Stimulated activated CD8-positive, alpha-beta memory T cell treated with anti-CD3 and anti-CD28 coated beads, Interleukin-2, amount 100 ng/mL, for 1 hour (primary cell): Measurements from ENCODE around the gene DTD1.

ENCODE experiments used
- DNase-seq, 2 donors: peaks; one replicate each; pipeline ENCODE4 v3.0.0-alpha.2; 2020; ENCODE audit warnings: low read depth in 2 of 2

Gene DTD1

DNA sequence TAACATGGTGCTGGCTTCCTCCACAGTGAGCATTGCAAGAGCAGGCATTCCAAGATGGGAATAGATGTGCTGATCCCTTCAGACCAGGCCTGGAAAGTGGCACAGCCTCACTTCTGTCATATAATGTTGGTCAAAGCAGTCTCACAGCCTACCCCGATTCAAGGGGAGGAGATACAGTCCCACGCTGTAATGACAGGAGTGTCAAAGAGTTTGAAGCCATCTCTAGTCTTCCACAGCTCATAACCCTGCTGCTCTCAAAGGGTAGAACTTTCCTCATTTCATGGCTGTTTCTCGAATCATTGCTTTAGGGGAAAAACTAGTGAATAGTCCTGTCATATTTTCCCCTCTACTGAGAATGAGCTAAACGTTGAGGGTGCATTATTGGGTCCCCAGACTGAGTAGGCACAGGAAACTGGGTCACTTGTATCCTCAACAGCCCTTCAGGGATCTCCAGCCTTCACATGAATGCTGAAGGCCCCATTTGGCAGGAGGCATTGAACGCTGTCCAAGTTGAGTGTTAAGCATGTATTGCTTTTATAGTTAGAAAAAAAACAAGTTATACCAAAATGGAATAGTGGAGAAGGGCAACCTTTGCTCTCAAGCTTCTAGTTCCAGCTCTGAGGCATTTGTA is 27.3 kb downstream of the DTD1 start:
- DNase-seq, result no peak

DNA sequence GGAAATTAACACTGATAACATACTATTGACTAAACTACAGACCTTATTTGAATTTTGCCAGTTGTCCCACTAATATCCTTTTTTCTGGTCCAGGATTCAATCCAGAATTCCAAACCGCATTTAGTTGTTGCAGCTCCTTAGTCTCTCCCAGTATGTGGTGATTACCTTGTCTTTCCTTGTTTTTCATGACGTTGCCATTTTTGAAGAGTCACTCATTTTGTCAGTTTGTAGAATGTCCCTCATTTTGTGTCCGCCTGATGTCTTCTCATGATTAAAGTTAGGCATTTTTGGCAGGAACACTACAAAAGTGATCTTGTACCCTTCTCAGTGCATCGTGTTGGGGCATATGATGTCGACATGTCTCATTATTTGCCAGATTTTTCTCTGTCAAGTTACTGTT is 33.1 kb downstream of the DTD1 start:
- DNase-seq, result no peak

DNA sequence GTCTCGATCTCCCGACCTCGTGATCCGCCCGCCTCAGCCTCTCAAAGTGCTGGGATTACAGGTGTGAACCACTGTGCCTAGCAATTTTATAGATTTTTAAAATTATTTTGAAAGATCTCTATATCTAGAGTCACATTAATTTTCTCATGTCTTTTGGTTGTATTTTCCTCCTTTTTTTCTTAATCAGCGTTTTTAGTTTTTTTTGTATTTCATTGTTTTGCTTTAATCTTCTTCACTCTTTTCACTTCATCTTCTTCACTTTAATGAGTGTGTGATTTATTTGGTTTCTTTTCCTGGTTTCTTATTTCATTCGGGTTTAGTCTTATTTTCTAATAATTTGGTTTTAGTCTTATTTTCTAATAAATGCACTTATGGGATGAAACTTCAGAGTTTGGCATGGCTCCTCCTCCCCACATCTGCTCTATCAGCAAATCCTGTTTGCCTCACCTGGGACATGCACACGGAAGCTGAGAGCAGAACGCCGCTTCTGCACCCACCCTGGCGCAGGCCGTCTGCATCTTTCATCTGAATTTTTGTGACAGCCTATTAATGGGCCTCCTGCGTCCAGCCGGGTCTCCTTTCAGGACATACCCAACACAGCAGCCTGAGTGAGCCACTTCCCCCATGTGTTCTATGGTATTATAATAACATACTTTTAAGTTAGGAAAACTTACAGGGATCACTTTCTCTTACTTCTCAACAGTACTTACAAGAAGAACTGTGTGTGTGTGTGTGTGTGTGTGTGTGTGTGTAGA is 35.5 kb downstream of the DTD1 start:
- DNase-seq, result no peak

DNA sequence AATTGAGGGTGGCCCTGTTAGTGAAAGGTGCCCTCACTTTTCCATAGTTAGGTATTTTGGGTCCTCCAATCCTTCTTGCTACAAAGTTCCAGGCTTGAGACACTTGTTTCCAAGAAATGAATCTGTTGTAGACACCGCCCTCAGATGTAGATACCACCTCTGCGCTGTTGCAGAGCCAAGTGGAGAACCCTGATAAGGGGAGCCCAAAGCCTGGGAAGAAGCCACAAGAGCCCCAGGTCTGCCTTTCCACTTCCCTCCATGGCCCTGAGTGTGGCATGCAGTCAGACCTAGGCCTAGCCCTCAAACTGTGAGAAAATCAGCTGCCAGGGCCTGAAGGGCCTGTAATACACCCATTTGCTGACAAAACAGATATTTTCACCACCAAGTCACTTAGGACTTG is 37.1 kb downstream of the DTD1 start:
- DNase-seq, result no peak

DNA sequence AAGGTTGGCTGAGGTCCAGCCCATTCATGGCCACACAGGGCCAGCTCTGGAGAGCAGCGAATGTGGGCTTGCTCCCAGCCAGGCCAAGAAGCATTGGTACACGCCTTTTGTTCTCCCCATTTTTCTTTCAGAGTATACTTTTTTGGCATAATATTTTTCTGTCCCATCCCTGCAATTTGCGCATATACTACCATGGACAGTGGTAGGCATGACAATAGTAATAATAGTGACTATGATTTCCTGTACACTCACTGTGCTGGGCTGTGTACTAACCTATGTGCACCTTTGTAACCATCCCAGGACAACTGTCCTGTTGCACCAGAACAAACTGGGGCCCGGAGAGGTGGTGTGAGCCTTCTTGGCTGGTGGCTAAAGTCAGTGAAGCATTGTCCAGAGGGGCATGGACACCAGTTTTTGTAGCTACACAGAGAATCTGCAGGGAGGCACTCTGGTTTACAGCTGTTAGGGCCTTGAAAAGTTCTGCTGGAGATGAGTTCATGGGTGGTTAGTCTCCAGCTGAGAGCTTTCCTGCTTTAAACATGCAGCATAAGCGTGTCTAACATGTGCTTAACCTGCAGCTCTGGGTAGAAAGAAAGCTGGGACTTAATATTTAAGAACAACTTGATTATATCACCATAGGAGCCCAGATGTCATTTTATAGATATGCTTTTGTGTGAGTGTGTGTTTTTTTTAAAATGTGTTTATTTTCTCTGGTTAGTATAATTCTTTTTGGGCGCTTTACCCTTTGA is 38.2 kb downstream of the DTD1 start:
- DNase-seq, result no peak

DNA sequence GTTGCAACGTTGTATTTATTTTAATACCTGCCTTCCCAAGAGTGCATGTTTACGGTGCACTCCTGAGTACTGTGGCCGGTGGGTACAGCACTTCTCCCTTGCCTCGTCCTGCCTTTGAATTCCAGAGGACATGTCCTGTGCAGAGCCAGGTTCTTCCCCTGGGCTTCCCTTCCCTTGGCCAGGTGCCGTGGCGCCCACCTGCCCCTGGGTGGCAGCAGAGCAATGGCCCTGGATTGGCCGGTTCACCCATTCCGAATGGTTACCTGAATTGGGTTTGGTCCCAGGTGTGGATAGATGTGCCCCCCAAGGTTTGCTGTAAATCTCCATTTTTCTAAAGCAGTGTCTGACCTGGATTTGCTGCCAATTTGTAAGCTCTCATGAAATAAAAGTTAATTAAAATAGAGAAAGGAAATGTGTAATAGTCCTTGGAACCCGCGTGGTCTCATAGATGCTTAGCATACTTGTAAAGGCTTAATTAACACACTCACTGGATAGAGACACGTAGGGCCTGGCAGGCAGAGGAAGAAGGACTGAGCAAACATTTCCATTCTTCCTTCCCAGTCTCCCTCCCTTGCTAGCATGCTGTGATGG is 40.6 kb downstream of the DTD1 start:
- DNase-seq, result no peak

DNA sequence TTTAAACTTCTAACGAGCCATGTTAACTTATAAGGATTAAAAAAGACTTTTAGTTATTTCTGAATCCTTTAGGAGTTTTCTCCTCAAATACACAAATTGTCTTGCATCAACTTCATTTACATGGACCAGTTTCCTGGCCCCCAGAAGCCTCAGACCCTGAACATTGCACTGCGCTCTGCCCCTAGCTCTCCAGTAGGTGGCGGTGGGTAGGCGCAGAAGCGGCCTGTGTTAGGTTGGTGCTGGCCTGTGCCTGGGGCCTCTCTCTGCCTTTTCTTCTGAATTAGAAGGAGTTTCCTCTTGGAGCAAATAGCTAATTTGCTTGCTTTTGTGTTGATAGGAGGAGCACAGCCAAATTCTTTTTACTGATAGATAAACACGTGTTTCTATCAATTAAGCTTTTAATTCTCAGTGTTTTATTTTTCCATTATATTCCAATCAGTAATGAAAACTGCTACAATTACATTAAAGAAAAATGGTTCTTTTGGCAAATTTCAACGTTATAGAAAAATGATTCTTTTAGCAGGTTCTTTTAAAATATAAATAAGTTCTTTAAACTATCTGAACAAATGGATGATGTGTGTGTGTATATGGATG is 44.4 kb downstream of the DTD1 start:
- peak in 1 of 2 donors; percentile 14 for DNase-seq

DNA sequence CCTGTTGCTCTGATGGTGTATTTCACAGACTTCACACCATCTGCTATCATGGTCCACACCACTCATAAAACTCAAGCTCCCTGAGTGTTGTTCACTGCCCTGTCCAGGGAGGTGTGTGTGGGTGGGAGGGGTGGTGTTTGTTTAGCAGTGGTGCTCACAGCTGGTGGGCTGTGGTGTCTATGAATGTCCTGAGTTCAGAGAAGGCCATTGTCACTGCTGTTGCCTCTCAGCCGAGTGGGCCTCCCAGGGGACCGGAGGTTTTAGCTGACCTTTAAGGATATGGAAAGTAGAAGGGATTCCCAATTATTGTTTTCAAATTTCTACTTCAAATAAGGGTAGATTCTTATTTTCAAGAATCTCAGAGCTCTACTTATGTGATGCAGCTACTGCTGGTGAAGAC is 45.6 kb downstream of the DTD1 start:
- DNase-seq, result no peak

DNA sequence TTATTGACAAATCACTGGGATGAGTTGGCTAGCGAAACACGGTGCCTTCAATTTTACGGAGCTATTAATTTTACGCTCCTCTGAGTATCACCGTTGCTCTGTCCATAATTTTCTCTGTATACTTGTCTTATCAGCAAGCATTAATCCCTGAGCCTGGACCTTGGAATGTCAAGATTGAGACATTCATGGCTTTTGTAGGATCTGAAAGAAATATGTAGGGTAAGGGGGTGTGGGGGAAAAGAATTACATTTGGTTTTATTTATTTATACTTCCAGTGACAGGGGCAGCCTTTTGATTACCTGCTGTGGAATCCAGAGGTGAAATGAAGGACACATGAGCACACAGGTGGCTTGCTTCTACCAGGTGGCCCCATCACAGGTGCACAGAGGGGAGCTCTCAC is 46.6 kb downstream of the DTD1 start:
- DNase-seq, result no peak

DNA sequence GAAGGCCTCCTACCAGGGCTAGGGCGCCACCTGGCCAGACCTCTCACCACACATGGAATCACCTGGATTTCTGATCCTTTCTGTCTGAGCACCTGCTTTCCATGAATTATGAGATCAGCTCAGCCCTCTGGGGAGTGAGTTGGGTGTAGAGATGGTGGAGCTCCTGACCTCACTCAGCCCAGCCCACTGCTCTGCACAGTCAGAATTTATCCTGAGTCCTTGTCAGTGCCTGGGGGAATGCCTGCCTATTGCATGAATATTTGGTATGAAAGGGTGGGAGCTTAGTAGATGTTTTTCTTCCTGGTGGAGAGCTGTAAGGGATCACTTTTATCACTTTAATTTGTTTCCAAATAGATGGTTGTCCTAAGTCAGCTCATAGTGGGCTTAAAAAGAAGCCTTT is 47.5 kb downstream of the DTD1 start:
- no peak for DNase-seq

DNA sequence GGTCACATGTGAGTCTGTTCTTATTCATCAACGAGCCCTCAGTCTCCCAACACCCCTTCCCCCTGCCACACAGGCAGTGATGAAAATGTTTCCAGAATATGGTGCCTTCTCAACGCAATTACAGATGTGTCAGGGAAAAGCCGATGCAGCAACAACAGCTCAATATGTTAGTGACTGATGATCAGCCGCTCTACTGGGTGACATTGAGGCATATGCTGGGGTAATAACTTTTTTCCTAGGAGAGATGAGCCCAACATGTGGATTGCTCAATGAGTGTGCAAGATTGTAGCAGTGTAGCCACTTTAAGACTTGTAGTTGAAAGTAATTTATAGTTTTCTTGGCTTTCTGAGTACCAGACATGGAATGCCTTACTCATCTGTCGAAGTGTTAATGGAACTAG is 49.4 kb downstream of the DTD1 start:
- DNase-seq, result no peak

DNA sequence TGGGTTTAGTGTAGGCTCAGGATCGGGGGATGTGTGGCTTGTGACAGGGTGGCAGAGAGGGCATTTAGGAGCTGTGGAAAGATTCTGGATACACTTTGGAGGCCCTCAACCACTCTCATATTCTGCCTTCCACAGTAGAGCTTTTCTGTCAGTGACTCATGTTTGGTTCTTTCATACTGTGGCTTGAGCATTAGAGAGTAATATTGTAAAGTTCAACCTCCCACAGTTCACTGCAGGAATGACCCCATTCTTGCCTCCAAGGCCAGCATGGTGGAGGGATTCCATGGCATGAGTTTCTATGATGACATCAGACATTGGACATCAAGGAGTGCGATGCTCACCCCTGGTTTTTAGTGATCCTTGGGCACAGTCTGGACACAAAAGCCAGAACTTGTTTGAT is 50.9 kb downstream of the DTD1 start:
- no peak for DNase-seq

DNA sequence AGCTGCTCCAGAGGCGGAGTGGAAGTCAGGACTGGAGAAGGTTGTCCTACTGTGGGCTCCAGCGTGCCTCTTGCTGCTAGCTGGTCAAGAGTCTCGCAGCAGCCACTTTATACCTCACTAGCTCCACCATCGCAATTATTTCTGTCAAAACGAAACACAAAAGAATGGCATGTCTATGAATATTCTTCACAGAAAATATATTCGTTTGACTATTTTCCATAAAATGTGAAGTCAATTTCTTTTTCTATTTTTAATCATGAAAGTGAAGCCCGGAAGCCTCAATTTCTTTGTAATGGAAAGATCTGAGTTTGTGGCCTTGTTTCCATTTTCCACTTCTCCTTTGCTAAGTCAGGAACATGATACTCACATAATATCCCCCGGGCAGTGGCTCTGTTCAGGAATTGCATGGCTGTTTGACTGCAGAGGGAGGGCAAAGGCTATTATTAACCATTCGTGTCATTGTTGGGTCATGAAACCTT is 51.7 kb downstream of the DTD1 start:
- DNase-seq, result no peak

DNA sequence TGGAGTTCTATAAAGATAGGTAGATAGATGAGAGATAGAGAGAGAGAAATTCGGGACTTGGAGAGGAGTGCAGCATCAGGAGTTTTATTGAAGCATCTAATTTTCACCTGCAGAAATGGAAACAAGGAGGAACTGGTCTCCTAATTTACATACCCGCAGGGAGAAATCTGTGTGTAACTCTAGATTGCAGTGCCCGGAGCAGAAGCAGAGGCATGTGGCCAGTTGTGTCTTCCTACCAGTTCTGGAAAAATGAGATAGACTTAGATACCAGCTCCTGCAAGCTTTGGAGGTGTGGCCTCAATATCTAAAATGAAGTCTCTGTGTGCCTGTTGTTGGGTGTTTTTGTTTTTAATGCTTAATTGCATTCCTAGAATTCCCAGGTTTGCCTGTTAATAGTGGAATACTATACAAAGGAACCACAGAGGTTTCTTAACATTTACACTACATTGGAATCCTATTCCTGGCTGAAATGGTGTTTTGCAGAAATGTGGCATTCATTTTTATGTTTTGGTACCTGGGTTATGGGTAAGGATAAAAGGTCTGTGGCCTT is 57.4 kb downstream of the DTD1 start:
- no peak for DNase-seq

DNA sequence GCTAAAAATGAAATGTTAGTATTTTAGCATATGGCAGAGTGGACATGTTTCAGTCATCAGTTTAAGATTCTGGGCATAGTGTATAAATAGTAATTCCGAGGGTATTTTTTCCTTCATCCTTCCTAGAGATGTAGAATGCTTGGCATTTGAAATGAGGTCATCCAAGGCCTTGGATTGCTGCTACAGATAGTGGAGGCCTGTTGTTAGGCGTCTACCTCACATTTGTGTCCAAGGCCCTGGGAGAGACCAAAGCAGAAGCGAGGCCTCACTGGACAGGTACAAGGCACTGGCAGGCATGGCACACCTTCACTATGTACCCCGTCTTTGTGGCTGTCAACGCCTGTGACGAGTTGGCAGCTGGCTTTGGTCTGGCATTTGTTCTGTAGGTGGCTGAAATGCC is 58.0 kb downstream of the DTD1 start:
- no peak for DNase-seq

DNA sequence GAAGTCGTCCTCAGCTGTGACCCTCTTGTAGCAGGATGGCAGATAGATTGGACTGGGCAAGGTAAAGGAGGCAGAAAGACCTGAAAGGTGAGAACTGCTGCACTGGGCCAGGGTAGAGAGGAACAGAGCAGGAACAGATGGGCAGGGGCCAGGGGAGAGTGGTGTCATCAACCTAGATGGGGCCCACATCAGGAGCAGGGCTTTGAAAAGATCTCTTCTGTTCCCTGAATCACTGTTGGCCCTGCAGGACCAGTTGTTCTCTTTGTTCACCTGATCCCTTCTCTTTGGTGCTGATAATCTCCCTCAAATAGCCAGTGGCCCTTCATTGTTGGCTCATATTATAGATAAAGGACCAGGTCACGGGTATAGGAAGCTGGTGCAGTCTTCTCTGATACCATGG is 59.9 kb downstream of the DTD1 start:
- no peak for DNase-seq

DNA sequence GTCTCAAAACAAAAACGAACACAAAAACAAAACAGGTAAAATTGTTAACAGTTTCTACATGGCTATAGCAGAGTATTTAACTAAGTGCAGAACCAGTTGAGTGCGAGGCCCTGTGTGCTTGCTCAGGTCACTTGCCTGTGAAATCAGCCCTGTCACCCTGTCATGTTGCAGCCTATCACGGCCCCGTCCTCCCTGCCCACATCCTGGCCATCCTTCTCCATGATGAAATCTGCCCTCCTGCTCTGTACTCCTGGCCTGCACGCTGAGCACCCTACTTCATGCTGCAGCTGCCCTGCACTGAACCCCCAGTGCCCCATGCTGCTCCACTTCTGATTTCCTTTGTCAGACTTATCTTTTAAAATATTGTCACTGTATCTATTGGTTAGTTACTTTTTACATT is 62.4 kb downstream of the DTD1 start:
- DNase-seq, result no peak

DNA sequence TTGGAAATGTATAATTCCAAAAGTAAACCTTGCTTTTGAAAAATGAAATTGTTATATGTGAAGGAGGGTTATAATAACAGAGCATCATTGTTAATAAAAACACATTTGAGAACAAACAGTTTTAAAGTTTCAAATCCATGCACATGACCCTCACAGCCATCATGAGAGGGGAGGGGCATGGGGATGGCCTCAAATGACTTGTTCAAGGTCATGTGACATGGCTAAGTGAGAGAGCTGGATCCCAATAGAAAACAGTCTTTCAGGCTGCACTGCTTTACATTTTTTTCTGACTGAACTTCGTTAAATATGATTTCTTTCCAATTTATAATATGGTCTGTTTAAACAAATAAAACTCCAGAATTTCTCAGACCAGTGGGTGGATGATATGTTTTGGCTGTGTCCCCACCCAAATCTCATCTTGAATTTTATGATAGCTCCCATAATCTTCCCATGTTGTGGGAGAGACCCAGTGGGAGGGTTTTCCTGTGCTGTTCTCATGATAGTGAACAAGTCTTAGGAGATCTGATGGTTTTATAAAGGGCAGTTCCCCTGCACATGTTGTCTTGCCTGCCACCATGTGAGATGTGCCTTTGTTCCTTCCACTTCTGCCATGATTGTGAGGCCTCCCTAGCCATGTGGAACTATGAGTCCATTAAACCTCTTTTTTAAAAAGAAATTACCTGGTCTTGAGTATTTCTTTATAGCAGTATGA is 66.0 kb downstream of the DTD1 start:
- no peak for DNase-seq

DNA sequence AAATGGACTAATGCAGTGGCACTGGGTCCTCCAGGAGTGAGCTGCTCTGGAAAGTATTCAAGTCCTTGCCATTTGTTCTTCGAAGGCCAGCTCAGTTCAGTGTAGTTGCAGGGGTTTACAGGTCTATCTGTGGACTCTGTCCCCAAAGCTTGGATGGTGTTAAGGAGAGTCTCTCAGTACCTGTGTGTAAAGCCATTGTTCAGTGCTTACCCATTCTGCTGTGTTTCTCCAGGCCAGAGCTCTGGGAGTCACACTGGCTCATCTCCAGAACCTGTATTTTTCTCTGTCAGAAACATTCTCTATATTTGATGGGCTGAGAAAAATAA is 66.6 kb downstream of the DTD1 start:
- DNase-seq, result no peak

DNA sequence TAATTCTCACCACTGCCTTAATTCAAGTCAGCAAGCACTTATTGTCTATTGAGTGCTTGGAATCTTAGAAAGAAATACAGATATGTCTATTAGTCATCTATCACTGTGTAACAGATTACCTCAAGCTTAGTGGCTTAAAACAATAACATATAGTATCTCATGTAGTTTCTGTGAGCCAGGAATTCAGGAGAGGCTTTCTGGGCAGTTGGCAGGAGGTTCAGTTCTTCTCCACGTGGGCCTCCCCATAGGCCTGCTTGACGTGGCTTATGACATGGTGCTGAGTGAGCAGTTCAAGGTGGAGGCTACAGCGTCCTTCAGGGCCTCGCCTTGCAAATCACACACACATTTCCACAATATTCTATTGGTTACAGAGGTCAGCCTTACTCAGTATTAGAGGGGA is 69.7 kb downstream of the DTD1 start:
- no peak for DNase-seq

DNA sequence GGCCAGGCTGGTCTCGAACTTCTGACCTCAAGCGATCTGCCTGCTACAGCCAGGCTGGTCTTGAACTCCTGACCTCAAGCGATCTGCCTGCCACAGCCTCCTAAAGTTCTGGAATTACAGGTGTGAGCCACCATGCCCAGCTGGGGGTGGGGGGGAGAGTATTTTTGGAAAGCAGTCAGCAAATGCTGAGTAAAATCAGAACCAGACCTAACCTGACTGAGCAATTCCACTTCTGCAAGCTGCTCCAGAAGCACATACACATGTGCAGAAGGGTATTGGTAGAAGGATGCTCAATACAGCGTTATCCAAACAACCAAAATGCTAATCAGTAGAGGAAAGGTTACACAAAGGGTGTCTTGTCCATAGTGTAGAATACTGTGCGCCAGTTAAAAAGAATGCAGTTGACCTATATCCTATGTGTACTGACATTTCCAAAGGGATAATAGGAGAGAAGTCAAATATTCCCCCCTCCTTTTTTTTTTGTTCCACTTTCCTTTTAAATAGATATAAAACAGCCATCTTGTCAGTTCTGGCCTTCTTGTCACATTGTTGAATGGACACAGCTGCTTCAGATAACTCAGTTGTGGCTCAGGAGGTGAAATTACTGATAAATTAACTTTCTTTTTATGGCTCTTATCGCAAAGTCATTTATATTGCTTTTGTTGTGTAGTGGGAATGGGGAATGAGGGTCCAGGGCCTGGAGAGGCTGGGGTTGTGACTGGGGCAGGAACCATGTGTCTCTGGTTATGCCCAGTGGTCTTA is 74.6 kb downstream of the DTD1 start:
- DNase-seq, result no peak
